GM21515 (cell line): Measurements from ENCODE around the gene NPHP1.
"Not testable (repeated sequence)": the region's sequence is repeated elsewhere in the genome, so short reads cannot be mapped to it uniquely, and the experiment has no call there.

Source experiments
- ATAC-seq: cut with Tn5 transposase; IDR thresholded peaks from one replicate; pipeline ENCODE4 v1.9.1; 2021; ENCODE audit not compliant: unreplicated experiment

The NPHP1 gene

DNA sequence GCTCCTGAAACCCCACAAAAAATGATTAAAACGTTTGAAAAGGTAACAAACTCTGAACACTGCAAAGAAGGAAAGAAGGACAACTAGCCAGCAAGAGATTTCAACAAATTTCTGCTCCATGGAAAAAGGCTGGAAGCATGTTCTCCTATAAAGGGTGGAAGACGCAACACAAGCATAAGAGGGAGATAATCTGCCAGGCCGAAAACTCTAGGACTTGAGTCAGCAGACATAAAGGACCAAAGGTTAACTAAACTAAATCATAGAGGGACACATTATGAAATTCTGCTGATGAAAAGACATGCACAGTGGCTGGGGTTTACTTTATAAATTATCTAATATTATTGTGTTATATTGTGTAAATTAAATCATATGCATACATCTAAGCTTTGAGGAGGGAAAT lies 6.8 kb downstream of the NPHP1 start:
- ATAC-seq, result no peak

GRCh38 chr2:110197452-110197851 lies 7.4 kb downstream of the NPHP1 start:
- ATAC-seq, result no peak

- ATAC-seq, result not testable (repeated sequence)
Observed at GRCh38 chr2:110190169-110190568, 14.6 kb downstream of the NPHP1 start.

DNA sequence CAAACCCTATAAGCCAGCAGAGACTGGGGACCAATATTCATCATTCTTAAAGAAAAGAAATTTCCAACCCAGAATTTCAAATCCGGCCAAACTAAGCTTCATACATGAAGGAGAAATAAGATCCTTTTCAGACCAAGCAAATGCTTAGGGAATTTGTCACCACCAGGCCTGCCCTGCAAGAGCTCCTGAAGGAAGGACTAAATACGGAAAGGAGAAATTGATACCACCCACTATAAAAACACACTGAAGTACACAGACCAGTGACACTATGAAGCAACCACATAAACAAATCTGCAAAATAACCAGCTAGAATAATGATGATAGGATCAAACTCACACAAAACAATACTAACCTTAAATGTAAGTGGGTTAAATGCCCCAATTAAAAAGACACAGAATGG lies 22.4 kb downstream of the NPHP1 start:
- no peak for ATAC-seq

DNA sequence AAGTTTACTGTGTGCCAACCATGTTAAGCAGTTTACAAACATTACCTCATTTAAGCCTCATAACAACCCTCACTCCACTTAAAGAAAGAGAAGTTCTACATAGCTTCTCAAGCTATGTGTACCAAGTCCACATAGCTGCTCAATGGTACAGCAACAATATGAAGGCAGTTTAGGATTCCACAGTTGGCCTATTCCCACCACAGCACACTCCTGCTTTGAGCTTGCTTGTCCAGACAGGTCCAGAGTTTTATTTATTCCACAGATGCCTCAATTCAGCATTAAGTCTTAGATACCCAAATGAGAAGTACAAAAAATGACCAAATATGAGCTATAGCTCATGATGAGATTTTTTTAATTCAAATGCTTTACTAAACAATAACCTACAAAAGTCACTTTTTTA lies 24.8 kb downstream of the NPHP1 start:
- no peak for ATAC-seq

- ATAC-seq, result no peak
Observed at GRCh38 chr2:110173523-110173922, 31.3 kb downstream of the NPHP1 start.

GRCh38 chr2:110172506-110172905 lies 32.3 kb downstream of the NPHP1 start:
- ATAC-seq, result no peak

DNA sequence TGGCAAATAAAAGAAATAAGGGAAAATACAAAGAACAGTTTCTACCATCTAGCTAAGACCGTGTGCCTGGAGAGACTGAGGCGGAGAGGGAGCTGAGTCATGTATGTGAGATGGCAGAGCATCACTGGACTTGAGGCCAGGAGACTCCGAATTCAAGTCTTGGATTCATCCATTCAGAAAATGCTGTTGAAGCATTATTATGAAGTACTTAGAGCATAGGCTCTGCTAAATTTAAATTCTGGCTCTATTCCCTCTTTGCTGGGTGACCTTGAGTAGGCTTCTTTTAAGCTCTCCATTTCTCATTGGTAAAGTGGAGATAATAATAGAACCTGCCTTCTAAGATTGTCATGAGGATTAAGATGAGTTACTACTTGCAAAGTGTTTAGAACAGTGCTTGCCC lies 34.7 kb downstream of the NPHP1 start:
- ATAC-seq, result no peak

GRCh38 chr2:110167326-110168000 lies 37.4 kb downstream of the NPHP1 start:
- ATAC-seq, result no peak

DNA sequence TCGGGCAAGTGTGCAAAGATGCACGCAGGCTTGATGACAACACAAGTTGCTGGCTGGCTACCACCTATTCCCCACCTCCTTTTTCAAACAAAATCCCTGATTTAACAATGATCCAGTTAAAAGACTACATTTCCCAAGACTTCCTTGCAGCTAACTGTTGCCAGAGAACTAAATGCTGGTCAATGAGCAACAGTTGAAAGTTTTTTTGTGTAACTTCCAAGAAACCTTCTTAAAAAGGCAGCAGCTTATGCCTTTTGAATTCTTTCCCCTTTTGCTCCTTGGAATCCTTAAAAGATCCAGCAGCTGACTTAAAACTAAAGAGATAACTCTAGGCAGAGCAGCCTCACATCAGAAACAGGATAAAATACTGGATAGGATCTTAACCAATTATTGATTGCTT lies 38.5 kb downstream of the NPHP1 start:
- no peak for ATAC-seq

DNA sequence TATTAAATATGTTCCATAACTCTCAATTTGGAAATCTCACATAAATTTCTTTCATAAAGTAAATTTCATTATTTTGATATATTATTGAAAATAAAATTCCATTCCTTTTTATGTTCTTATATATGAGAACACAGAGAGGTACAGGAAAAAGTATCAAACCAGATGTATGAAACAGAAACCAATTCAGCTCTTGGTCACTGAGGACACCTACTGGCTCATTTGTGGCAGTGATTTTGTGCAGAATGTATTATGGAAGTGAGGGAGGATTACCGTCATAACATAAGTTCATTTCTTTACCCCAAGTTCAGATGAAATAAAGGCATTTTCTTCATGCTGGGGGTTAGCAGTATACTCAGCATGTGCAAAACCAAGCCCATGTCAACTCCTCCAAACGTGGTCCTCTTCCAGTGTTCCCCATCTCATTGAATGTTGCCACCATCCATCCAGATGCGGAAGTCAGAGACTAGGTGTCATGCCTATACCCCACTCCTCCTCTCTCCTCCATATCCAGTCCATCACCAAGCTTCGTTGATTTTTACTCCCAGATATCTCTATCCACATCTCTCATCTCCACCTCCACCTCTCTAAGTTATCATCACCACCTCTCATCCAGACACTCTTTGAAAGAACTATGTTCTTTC lies 47.5 kb downstream of the NPHP1 start:
- no peak for ATAC-seq

- ATAC-seq, result not testable (repeated sequence)
Observed at GRCh38 chr2:110154828-110155227, 50.0 kb downstream of the NPHP1 start.

- ATAC-seq, result not testable (repeated sequence)
Observed at GRCh38 chr2:110154188-110154587, 50.6 kb downstream of the NPHP1 start.

DNA sequence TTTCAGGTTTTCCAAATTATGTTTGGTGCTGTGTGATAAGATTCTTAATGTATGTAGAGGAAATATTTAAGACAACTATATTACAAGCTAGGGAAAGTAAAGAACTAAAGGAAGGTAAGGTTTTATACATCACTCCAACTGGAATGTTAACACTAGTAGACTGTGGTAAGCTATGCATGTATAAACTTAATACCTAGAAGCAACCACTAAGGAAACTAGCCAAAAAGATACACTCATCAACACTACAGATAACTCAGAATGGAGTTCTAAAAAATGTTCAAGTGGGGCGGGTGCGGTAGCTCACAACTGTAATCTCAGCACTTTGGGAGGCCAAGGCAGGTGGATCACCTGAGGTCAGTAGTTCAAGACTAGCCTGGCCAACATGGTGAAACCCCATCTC lies 51.4 kb downstream of the NPHP1 start:
- no peak for ATAC-seq

- no peak for ATAC-seq
Observed at GRCh38 chr2:110152943-110153342, 51.9 kb downstream of the NPHP1 start.

DNA sequence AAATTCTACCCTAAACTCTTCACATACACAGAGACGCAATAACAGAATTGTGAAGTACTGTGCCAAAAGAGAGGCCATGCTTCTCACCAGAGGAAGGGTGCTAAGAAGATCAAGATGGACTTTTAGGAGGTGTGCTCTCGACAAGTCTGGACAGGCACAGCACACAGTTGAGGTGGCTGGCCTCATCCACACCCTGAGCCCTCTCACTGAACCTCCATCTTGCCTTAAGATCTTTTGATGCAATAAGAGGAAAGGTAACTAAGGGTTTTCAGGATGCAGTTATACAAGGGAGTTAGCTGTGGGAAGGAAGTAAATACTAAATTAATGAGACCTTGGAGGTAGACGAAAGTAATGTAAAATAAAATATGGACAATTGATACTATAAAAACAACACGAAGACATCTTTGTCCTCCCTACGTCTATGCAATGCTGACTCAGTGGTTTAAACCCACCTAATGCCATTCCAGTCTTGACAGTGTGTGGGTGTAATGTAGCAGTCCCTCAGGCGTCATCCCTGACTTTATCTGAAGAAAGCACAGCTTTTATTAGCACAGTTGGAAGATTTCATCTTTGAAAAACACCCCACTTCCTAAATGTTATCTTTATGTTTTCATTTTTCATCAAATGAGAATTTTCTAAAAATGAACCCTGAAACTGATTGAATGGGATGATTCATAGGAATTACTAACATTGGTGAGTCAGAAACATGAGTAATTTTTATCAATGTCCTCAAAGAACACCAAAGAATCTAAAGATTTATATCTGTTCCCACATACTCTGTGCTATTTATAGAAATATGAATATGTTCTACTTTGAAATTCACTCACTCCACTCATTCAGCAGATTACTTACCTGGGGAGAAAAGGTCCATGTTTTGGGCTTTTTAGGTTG lies 55.2 kb downstream of the NPHP1 start:
- no peak for ATAC-seq

GRCh38 chr2:110146945-110147332 lies 57.9 kb downstream of the NPHP1 start:
- no peak for ATAC-seq

- ATAC-seq, result no peak
Observed at GRCh38 chr2:110146183-110146944, 58.4 kb downstream of the NPHP1 start.

GRCh38 chr2:110143982-110144381 lies 60.8 kb downstream of the NPHP1 start:
- ATAC-seq, result no peak

- ATAC-seq, result no peak
Observed at GRCh38 chr2:110140401-110140800, 64.4 kb downstream of the NPHP1 start.

- no peak for ATAC-seq
Observed at GRCh38 chr2:110134025-110134424, 70.8 kb downstream of the NPHP1 start.
